GM18868 (cell line): ENCODE measurements around the gene RPS6KA3.

ENCODE experiments used
- ATAC-seq: cut with Tn5 transposase; IDR thresholded peaks from one replicate; pipeline ENCODE4 v1.9.1; 2021; ENCODE audit warnings: mild to moderate bottlenecking, moderate library complexity; ENCODE audit not compliant: unreplicated experiment

RPS6KA3 gene

GRCh38 chrX:20111271-20111670 is 155.4 kb downstream of the RPS6KA3 start:
- no peak for ATAC-seq

GRCh38 chrX:20101934-20102581 is 164.7 kb downstream of the RPS6KA3 start:
- no peak for ATAC-seq
